ENCODE data around the gene PDE6D.

- TF ChIP-seq CTCF (conservative IDR thresholded peaks at IDR 0.05) (no peak), ZFX (IDR thresholded peaks at IDR 0.05) (no peak)
Measured at GRCh38 chr2:231725476-231725875, 55.6 kb downstream of the PDE6D start.
